ENCODE measurements around the gene TBC1D16.

DNA sequence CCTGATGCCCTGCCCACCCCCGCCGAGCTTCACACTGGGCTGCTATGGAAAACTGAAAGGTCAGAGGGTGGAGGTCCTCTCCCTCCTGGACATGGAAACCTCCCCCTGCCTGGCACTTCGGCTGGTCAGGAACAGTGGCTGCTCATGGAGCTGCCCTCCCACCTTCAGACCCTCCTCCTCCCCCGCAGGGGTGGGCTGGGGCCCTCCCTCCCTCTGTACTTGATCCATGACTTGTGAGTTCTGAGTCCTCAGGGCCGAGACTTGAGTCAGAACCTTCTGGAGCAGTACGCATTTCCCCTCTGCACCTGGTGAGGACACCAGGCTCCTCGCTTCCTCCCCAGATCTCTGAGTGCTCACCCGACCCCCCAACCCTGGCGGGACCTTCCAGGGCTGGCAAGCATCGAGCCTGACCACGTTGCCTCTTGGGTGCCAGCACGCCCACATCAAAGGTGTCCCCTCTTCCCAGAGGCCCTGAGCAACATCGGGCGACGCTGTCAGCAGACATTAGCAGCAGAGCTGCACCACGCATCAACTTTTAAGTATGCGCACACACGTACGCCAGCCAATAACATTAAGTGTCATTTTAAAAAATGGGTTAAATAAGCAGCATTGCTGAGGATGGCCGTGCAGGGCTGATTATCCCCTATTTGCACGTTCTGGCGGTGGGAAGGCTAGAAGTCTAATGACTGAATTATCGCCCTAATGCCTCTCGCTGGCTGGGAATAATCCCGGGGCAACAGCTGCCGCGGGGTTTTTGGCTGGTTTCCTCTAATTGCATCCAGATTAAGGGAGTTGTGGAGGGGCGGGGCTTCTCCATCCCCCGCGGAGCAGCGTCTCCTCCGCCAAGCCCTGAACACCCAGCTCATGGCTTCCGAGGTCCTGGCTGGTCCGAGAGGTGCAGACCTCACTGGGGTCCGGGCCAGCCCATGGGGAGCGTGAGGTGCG lies 98.0 kb downstream of the TBC1D16 start:
- TF ChIP-seq, protein P1, sequence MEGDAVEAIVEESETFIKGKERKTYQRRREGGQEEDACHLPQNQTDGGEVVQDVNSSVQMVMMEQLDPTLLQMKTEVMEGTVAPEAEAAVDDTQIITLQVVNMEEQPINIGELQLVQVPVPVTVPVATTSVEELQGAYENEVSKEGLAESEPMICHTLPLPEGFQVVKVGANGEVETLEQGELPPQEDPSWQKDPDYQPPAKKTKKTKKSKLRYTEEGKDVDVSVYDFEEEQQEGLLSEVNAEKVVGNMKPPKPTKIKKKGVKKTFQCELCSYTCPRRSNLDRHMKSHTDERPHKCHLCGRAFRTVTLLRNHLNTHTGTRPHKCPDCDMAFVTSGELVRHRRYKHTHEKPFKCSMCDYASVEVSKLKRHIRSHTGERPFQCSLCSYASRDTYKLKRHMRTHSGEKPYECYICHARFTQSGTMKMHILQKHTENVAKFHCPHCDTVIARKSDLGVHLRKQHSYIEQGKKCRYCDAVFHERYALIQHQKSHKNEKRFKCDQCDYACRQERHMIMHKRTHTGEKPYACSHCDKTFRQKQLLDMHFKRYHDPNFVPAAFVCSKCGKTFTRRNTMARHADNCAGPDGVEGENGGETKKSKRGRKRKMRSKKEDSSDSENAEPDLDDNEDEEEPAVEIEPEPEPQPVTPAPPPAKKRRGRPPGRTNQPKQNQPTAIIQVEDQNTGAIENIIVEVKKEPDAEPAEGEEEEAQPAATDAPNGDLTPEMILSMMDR (IDR thresholded peaks at IDR 0.05) = no peak
- TF ChIP-seq POLR2A (IDR thresholded peaks at IDR 0.05) = no peak

All from right lobe of liver (tissue), 4 donors.